Thoracic aorta (tissue), 2 donors: ENCODE data around the gene EDEM3. TPM values are rescaled to one million over a fixed set of nuclear protein-coding genes. Genes with fewer than 3 reads are reported as not detected.

ENCODE experiments used
- ATAC-seq: fragments of 150-250 bp; one replicate; pipeline ENCODE4 v1.8.0; 2017; ENCODE audit warnings: low read depth; ENCODE audit not compliant: insufficient number of reproducible peaks, low FRiP score
- DNase-seq: peaks from one replicate; pipeline ENCODE4 v3.0.0-alpha.2; 2020; ENCODE audit warnings: low spot score
- H3K27ac ChIP-seq, 2 donors: fragments of 200-600 bp; sonication (generic); 1 replicate in 1 of 2; 2 replicates in 1 of 2; pipeline ENCODE4 v1.5.1; 2016; ENCODE audit warnings: mild to moderate bottlenecking in 2 of 2, moderate library complexity in 2 of 2
- H3K27me3 ChIP-seq: fragments of 200-600 bp; sonication (generic); replicated peaks from 2 replicates; pipeline ENCODE4 v1.6.0; 2016; ENCODE audit warnings: mild to moderate bottlenecking; ENCODE audit not compliant: insufficient read depth
- H3K36me3 ChIP-seq: fragments of 200-600 bp; sonication (generic); one replicate; pipeline ENCODE4 v1.5.1; 2016
- H3K4me1 ChIP-seq, 2 donors: fragments of 200-600 bp; sonication (generic); 1 replicate in 1 of 2; 2 replicates in 1 of 2; pipeline versions ENCODE4 v1.5.1 to v1.6.0; 2016; ENCODE audit warnings: low read depth in 2 of 2, mild to moderate bottlenecking in 1 of 2; ENCODE audit not compliant: control insufficient read depth in 1 of 2
- H3K4me3 ChIP-seq: fragments of 200-600 bp; sonication (generic); 2 replicates; pipeline ENCODE4 v1.5.1; 2016; ENCODE audit warnings: mild to moderate bottlenecking
- H3K9me3 ChIP-seq: fragments of 200-600 bp; sonication (generic); 2 replicates; pipeline ENCODE4 v1.5.1; 2016
- CTCF ChIP-seq: fragments of 200-600 bp; sonication (generic); IDR thresholded peaks from one replicate; pipeline ENCODE4 v1.5.1; 2019; ENCODE audit warnings: antibody characterized with exemption
- total RNA-seq, 2 donors: library from RNA; depleted of rRNA; stranded (reverse); fragments of >200 nt; gene quantifications; one replicate each; pipeline versions ENCODE4 v1.1.0 to v1.2.3, GENCODE V29; 2016

The EDEM3 gene
- total RNA-seq, 2 donors from 2014 or later, result 44.0 to 71.5 TPM

DNA sequence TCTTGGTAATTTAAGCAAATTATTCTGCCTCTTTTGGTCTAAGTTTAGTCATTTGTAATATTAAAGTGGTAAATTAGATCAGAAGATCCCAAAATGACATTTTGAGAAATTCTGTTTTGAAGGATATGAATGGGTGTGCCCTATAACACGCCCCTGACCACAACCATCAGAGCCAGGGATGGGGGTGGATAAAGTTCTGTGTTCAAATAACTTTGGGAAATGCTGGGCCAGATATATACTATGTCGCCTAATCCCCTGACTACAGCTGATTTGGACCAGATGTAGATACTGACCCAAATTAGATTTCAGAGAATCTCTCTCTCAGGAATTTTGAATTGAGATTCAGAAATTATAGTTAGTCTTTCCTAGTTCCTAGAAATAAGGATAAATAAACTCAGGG, 21.2 kb upstream of the EDEM3 start:
- no peak for ATAC-seq
- no peak overlapping the region for H3K27ac ChIP-seq
- H3K4me3 ChIP-seq, result no peak overlapping the region
- H3K9me3 ChIP-seq, result no peaks in the 10 kb centered on the region
- H3K4me1 ChIP-seq, result no peaks in the 10 kb centered on the region
- DNase-seq, result no peak
- no peaks in the 10 kb centered on the region for H3K36me3 ChIP-seq
- no peak for TF ChIP-seq CTCF
- no peaks in the 10 kb centered on the region for H3K27me3 ChIP-seq

DNA sequence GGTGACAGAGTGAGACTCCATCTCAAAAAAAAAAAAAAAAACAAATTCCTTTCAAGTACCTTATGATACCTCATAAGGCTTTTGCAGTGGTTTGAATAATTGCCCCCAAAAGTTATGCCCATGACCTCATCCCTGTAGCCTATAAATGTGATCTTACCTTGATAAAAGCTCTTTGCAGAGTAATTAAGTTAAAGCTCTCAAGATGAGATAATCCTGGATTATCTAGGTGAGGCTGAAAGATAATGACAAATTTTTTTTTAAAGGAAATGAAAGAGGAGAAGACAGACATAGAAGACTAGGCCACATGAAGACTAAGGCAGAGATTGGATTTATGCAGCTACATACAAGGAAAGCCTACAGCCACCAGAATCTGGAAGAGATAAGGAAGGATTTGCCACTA, 20.7 kb upstream of the EDEM3 start:
- Histone ChIP-seq H3K36me3 (no peaks in the 10 kb centered on the region), H3K4me1 (no peaks in the 10 kb centered on the region), H3K4me3 (no peak overlapping the region), H3K27me3 (no peaks in the 10 kb centered on the region), H3K9me3 (no peaks in the 10 kb centered on the region), H3K27ac (no peak overlapping the region)
- ATAC-seq (no peak), DNase-seq (no peak)
- no peak for TF ChIP-seq CTCF

DNA sequence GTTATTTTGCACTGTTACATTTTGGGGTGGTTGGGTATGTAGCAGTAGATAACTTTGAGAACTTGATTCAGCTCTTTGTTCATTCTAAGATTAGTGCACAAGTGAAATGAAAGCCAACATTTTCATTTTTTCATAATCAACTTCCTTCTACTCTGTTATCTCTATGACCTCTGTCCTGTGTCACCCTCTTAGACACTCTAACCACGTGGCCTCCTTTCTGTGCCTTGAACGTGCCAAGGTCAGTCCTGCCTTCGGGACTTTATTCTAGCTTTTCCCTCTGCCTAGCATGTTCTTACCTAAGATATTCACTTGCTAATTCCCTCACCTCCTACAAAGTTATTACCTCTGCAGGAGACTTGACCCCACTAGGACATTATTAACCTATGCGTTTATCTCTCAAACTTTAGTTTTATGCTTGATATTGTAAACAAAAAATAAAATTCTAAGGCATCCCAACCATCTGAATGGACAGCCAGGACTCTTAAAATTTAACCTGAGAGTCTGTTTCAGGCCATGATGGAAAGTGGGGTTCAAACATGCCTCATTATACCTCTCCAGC, 19.2 kb upstream of the EDEM3 start:
- H3K27ac ChIP-seq, result no peak overlapping the region
- H3K27me3 ChIP-seq, result no peaks in the 10 kb centered on the region
- no peak for ATAC-seq
- no peak for DNase-seq
- no peak overlapping the region for H3K4me3 ChIP-seq
- H3K36me3 ChIP-seq, result no peaks in the 10 kb centered on the region
- no peaks in the 10 kb centered on the region for H3K4me1 ChIP-seq
- no peak for TF ChIP-seq CTCF
- no peaks in the 10 kb centered on the region for H3K9me3 ChIP-seq

GRCh38 chr1:184771190-184771691, 16.6 kb upstream of the EDEM3 start:
- no peak for TF ChIP-seq CTCF
- Histone ChIP-seq H3K4me1 (no peaks in the 10 kb centered on the region), H3K36me3 (no peaks in the 10 kb centered on the region), H3K27me3 (no peaks in the 10 kb centered on the region), H3K27ac (no peak overlapping the region), H3K4me3 (no peak overlapping the region), H3K9me3 (no peaks in the 10 kb centered on the region)
- no peak for ATAC-seq
- no peak for DNase-seq

DNA sequence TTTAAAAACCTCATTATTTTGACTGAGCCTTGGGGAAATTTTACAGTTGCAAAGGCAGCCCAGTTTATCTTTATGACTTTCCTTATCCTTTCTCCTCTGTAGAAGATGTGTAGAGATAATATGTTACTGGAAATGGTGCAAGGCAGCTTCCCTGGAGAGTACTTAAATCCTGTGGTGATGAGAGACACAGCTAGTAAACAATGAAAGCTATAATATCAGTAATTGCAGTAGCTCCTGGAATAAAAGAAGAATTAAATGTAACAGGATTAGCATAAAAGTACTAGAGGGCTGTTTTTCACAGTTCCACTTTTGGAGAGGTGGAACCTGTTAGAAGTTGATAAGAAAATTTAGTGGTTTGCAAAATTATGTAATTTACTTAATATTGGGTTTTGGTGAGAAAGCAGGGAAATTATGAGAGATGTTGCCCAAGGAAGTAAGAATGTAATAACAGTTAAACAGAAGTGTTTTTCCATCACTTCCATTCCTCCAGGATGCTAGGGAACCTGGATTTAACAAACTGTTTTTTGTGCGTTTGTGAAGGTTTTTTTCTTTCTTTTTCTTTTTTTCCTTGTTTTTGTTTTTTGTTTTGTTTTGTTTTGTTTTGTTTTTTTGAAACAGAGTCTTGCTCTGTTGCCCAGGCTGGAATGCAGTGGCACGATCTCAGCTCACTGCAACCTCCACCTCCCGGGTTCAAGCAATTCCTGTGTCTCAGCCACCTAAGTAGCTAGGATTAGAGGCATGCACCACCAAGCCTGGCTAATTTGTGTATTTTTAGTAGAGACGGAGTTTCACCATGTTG, 15.7 kb upstream of the EDEM3 start:
- no peak for TF ChIP-seq CTCF
- no peak for ATAC-seq
- no peaks in the 10 kb centered on the region for H3K9me3 ChIP-seq
- no peak overlapping the region for H3K4me3 ChIP-seq
- H3K36me3 ChIP-seq, result no peaks in the 10 kb centered on the region
- no peaks in the 10 kb centered on the region for H3K4me1 ChIP-seq
- H3K27me3 ChIP-seq, result no peaks in the 10 kb centered on the region
- no peak for DNase-seq
- no peak overlapping the region for H3K27ac ChIP-seq
